Esophagus muscularis mucosa (tissue), 4 donors: ENCODE data around the gene C3orf38. TPM values are rescaled to one million over a fixed set of nuclear protein-coding genes. Genes with fewer than 3 reads are reported as not detected.
A peak's percentile ranks its signal among the peaks of the same experiment; 100 is the strongest.

Source experiments
- DNase-seq: peaks from one replicate; pipeline ENCODE4 v3.0.0-alpha.2; 2017; ENCODE audit errors: extremely low spot score
- H3K27ac ChIP-seq, 4 donors: fragments of 200-600 bp; sonication (generic); replicated peaks in 1 of 4; 1 replicate in 3 of 4; 2 replicates in 1 of 4; pipeline ENCODE4 v1.5.1; 2016 to 2019; ENCODE audit warnings: mild to moderate bottlenecking in 1 of 4
- H3K27me3 ChIP-seq, 4 donors: fragments of 200-600 bp; sonication (generic); one replicate each; pipeline versions ENCODE4 v1.5.1 to v1.6.0; 2016 to 2019
- H3K36me3 ChIP-seq, 4 donors: fragments of 200-600 bp; sonication (generic); one replicate each; pipeline ENCODE4 v1.5.1; 2016 to 2019
- H3K4me1 ChIP-seq, 4 donors: fragments of 200-600 bp; sonication (generic); one replicate each; pipeline ENCODE4 v1.5.1; 2016 to 2019
- H3K4me3 ChIP-seq, 4 donors: fragments of 200-600 bp; sonication (generic); 1 replicate in 2 of 4; 2 replicates in 2 of 4; pipeline ENCODE4 v1.5.1; 2016 to 2019; ENCODE audit warnings: mild to moderate bottlenecking in 4 of 4, moderate library complexity in 1 of 4
- H3K9me3 ChIP-seq, 4 donors: fragments of 200-600 bp; sonication (generic); 1 replicate in 3 of 4; 2 replicates in 1 of 4; pipeline ENCODE4 v1.5.1; 2016 to 2019
- CTCF ChIP-seq, 3 experiments: fragments of 200-600 bp in 2 of 3; fragments of 450-650 bp in 1 of 3; sonication (generic) in 2 of 3; IDR thresholded peaks; one replicate each; pipeline ENCODE4 v1.5.1; 2017 to 2019; ENCODE audit warnings: antibody characterized with exemption in 3 of 3, mild to moderate bottlenecking in 2 of 3, moderate library complexity in 1 of 3
- EP300 ChIP-seq: sonication (generic); formaldehyde crosslinking; IDR thresholded peaks from one replicate; pipeline ENCODE4 v1.6.1; 2017; ENCODE audit warnings: antibody characterized with exemption
- POLR2A ChIP-seq: fragments of 450-650 bp; IDR thresholded peaks from one replicate; pipeline ENCODE4 v1.6.1; 2017; ENCODE audit warnings: antibody characterized with exemption, moderate library complexity, mild to moderate bottlenecking, low read depth
- POLR2AphosphoS5 ChIP-seq, 2 donors: sonication (generic); formaldehyde crosslinking; IDR thresholded peaks; one replicate each; pipeline ENCODE4 v1.6.1; 2017; ENCODE audit warnings: antibody characterized with exemption in 2 of 2
- WGBS: methylation state at CpG from one replicate; pipeline ENCODE4 v1.1.5; 2018; 5-methylcytosine and 5-hydroxymethylcytosine counted together
- intact Hi-C: fragments of 100-400 bp; cut with DNase I; formaldehyde crosslinking; loops from one replicate; pipeline ENCODE4 v1.15.1; 2023
- total RNA-seq, 4 donors: library from RNA; depleted of rRNA; stranded (reverse); fragments of >200 nt; gene quantifications; one replicate each; pipeline versions ENCODE4 v1.1.0 to v1.2.1, GENCODE V29; 2016

Gene C3orf38
- total RNA-seq, 4 donors from 2014 or later, result 13.9 to 18.9 (median 16.4) TPM

DNA sequence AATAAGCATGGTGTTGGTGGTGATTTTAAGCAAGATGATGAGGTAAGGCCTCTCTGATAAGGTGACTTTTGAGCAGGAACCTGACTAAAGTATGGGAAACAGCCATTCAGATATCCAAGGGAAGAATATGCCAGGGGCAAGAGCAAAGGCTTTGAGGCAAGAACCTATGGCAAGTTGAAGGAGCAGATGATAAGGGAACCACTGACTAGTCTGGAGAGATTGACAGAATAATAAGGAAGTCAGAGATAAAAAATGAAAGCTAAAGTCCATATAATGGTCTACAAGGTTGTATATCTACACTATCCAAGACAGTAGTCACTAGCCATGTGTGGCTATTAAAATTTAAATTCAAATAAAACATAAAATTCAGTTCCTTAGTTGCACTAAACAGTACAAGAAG, 2.5 kb upstream of the C3orf38 start:
- Histone ChIP-seq H3K4me1 (peaks cover 19 to 29% (median 26%) of the 10 kb centered on the region in 4 donors), H3K36me3 (no peaks in the 10 kb centered on the region), H3K27me3 (no peaks in the 10 kb centered on the region), H3K27ac (no peak overlapping the region), H3K9me3 (no peaks in the 10 kb centered on the region), H3K4me3 (no peak overlapping the region)
- no peak for TF ChIP-seq POLR2AphosphoS5 (IDR thresholded peaks at IDR 0.05)
- TF ChIP-seq POLR2A, result no peak
- no peak for TF ChIP-seq CTCF (IDR thresholded peaks at IDR 0.05)
- TF ChIP-seq EP300, result no peak
- DNase-seq, result no peak
- intact Hi-C loops, result no loop called here

- intact Hi-C loops, result no loop called here
- TF ChIP-seq POLR2AphosphoS5 (IDR thresholded peaks at IDR 0.05) (no peak), EP300 (no peak), POLR2A (no peak), CTCF (IDR thresholded peaks at IDR 0.05) (no peak)
- WGBS, result 70% methylated on average over 17 of the region's 17 CpGs
- peaks cover 19 to 40% (median 35%) of the 10 kb centered on the region in 4 donors for H3K4me1 ChIP-seq
- H3K27ac ChIP-seq, result no peak overlapping the region
- H3K9me3 ChIP-seq, result no peaks in the 10 kb centered on the region
- no peak for DNase-seq
- peaks cover 3 to 8% (median 5%) of the 10 kb centered on the region in 4 donors for H3K36me3 ChIP-seq
- no peaks in the 10 kb centered on the region for H3K27me3 ChIP-seq
- H3K4me3 ChIP-seq, result peak overlapping the region; percentile 71 to 83 (median 76)
These were observed 1.1 kb upstream of the C3orf38 start for GRCh38 chr3:88148651-88149050.

- intact Hi-C loops, result no loop called here
These were observed 654 bp upstream of the C3orf38 start for GRCh38 chr3:88149101-88149508.

GRCh38 chr3:88150371-88150770, 612 bp downstream of the C3orf38 start:
- no peaks in the 10 kb centered on the region for H3K27me3 ChIP-seq
- peaks cover 19 to 45% (median 38%) of the 10 kb centered on the region in 4 donors for H3K4me1 ChIP-seq
- H3K36me3 ChIP-seq, result peaks cover 18 to 25% (median 21%) of the 10 kb centered on the region in 4 donors
- intact Hi-C loops, result loop anchor here (5.0 kb wide), 1 partner anchor 93 kb away; the partner anchor contains the start of genes CGGBP1 and ZNF654
- H3K27ac ChIP-seq, result peak overlapping the region; percentile 89 to 94 (median 92)
- H3K4me3 ChIP-seq, result peak overlapping the region; percentile 71 to 83 (median 76)
- DNase-seq, result no peak
- 2% methylated on average over 8 of the region's 8 CpGs for WGBS
- no peaks in the 10 kb centered on the region for H3K9me3 ChIP-seq
- no peak for TF ChIP-seq POLR2A
- no peak for TF ChIP-seq EP300
- no peak for TF ChIP-seq CTCF (IDR thresholded peaks at IDR 0.05)
- no peak for TF ChIP-seq POLR2AphosphoS5 (IDR thresholded peaks at IDR 0.05)

More at GRCh38 chr3:88149101-88149508, 654 bp upstream of the C3orf38 start:
- WGBS, result 0% methylated on average over 16 of the region's 16 CpGs
- Histone ChIP-seq H3K4me3 (peak overlapping the region; percentile 71 to 83 (median 76)), H3K9me3 (no peaks in the 10 kb centered on the region), H3K36me3 (peaks cover 7 to 12% (median 9%) of the 10 kb centered on the region in 4 donors), H3K27me3 (no peaks in the 10 kb centered on the region), H3K4me1 (peaks cover 19 to 45% (median 36%) of the 10 kb centered on the region in 4 donors), H3K27ac (peak overlapping the region; percentile 89 to 94 (median 92))
- TF ChIP-seq POLR2AphosphoS5 (IDR thresholded peaks at IDR 0.05), result no peak
- no peak for TF ChIP-seq EP300
- TF ChIP-seq POLR2A, result no peak
- no peak for TF ChIP-seq CTCF (IDR thresholded peaks at IDR 0.05)
- DNase-seq, result no peak

DNA sequence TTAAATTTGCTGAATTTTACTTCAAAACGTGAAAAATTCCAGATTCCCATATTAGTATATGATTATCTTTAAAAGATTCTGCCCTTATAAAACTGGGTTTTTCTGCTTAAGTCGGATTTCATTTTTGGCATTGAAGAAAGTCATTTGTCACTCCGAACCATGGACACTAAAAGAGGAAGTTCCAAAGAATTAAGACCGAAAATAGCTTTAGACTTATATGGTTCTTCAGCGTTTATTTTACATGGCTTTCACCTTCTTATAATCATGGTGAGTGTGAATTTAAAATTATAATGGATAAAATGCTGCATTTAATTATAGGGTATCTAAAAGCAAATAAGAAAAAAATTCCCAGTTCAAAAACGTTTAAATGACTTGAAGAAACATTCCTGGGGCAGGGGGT, 1.0 kb downstream of the C3orf38 start:
- Histone ChIP-seq H3K27ac (peak overlapping the region; percentile 89 to 94 (median 92)), H3K9me3 (no peaks in the 10 kb centered on the region), H3K36me3 (peaks cover 22 to 29% (median 25%) of the 10 kb centered on the region in 4 donors), H3K4me1 (peaks cover 19 to 45% (median 38%) of the 10 kb centered on the region in 4 donors), H3K4me3 (peak overlapping the region; percentile 71 to 83 (median 76)), H3K27me3 (no peaks in the 10 kb centered on the region)
- intact Hi-C loops, result loop anchor here (5.0 kb wide), 1 partner anchor 94 kb away; the partner anchor contains the start of genes CGGBP1 and ZNF654
- TF ChIP-seq POLR2A (no peak), POLR2AphosphoS5 (IDR thresholded peaks at IDR 0.05) (no peak), CTCF (IDR thresholded peaks at IDR 0.05) (no peak), EP300 (no peak)
- WGBS, result under 1% methylated on average over 6 of the region's 6 CpGs
- no peak for DNase-seq
